ENCODE results near the gene KATNIP.

DNA sequence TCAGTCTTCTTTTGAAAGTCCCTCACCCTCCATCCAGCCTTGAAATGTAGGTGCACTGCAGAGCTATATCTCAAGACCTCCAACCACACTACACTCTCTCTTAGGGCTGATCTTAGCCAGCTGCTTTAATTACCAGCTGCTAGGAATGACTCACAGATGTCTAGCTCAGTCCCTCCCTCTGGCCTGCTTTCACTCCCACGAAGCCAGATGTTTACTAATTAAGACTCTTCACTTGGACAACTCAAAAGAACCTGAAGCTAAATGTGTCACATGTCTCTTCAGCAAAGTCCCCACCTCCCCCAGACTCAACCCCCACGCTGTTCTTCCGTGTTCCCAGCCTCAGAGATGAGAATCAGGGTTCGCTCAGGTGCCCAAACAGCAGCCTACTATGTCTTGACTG is 2.8 kb upstream of the KATNIP start:
- TF ChIP-seq, protein P1, sequence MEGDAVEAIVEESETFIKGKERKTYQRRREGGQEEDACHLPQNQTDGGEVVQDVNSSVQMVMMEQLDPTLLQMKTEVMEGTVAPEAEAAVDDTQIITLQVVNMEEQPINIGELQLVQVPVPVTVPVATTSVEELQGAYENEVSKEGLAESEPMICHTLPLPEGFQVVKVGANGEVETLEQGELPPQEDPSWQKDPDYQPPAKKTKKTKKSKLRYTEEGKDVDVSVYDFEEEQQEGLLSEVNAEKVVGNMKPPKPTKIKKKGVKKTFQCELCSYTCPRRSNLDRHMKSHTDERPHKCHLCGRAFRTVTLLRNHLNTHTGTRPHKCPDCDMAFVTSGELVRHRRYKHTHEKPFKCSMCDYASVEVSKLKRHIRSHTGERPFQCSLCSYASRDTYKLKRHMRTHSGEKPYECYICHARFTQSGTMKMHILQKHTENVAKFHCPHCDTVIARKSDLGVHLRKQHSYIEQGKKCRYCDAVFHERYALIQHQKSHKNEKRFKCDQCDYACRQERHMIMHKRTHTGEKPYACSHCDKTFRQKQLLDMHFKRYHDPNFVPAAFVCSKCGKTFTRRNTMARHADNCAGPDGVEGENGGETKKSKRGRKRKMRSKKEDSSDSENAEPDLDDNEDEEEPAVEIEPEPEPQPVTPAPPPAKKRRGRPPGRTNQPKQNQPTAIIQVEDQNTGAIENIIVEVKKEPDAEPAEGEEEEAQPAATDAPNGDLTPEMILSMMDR (IDR thresholded peaks at IDR 0.05; ENCODE audit: insufficient read depth, low read depth, low read length) = no peak
- no peak for TF ChIP-seq EZH2 (IDR thresholded peaks at IDR 0.05; ENCODE audit: insufficient read depth, low read length)

All from astrocyte (in vitro differentiated cells and primary cell).